Activated T-cell treated with anti-CD3 and anti-CD28 coated beads, Interleukin-2, amount 50 U/mL, for 48 hours (primary cell): ENCODE data around the gene PRDM12.
A peak's percentile ranks its signal among the peaks of the same experiment; 100 is the strongest.
"Not testable (repeated sequence)": the region's sequence is repeated elsewhere in the genome, so short reads cannot be mapped to it uniquely, and the experiment has no call there.

Experiments
- DNase-seq, 2 experiments: peaks; one replicate each; pipeline ENCODE4 v3.0.0-alpha.2; 2020

PRDM12 gene

DNA sequence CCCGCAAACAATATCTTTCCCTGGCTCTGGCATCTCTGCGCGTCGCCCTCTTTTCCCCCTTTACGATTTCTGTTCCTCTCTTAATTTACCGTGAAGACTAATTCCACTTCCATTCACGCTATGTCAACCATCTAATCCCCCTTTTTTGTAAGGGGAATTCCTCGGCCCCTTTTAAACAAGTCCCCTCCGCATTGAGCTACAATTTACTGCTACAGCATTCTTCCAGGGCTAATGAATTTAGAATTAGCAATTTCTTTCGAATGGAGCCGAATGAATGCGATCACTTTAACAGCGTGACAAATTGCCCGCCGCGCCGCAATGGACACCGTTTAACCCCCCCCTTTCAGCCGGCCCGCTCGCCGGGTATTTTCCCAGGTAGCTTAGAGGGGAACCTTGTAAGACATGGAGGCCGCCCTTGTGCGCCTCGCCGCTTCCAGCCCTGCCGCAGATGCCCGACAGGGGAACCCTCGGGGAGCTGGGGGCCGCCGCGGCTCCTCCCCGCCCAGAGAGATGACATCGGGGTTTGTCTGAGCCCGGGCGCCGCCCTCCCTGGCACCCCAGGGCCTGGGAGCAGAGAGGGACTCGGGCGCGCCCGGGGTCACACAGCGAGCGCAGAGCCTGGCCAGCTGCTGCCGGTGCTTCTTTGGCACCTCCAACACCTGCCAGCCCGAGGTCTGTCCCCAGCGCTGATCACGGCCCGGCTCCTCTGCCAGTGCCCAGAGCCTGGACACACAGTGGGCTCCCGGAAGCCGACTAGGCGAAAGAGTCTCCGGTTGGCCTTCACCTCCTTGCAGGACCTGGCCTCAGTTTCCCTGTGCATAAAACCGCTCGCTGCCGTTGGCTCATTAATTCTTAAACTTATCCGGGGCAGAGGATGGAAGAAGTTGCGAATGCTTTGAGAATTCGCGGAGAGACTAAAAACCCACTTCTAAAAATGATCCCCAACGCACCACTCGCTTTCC is 1.3 kb downstream of the PRDM12 start:
- DNase-seq, result peak; percentile 35 to 43

DNA sequence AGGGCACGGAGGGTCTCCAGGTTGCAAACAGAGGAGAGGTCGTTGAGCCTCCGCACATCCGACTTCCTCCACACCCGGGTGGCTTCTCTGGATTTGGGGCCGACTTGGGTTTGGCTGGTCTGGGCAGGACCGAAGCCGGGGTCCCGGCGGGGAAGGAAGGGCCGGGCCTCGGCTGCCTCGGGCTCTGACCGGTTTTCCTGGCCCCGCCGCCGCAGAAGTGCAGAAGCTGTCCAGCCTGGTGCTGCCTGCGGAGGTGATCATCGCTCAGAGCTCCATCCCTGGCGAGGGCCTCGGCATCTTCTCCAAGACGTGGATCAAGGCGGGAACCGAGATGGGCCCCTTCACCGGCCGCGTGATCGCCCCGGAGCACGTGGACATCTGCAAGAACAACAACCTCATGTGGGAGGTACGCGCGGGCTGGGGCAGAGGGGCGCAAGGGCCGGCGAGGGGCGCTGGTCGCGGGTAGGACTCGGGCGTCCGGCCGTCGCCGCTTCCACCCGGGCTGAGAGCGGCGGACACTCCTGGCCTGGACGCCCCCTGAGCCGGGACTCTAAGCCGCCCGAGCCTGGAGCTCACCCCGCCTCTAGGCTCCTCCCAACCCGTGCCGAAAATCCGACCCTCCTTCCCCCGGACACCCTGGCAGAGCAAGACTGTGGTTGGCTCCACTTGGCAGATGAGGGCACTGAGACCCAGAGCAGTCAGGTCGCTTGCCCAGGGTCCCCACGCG is 2.2 kb downstream of the PRDM12 start:
- DNase-seq, result no peak

DNA sequence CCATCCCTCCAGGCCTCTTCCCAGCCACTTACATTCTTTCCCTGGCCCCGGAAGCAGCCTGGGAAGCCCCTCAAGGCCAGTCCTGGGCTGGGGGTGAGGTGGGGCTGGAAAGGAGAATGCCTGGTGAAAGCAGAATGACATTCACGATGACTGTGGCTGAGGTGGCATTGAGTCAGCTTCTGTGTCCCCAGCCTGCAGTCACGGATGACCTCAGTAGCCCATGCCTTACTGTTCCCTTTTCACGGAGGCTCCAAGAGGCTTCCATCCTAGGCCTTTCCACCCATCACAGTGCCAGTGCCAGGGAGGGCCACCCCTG is 2.7 kb downstream of the PRDM12 start:
- DNase-seq, result no peak

DNA sequence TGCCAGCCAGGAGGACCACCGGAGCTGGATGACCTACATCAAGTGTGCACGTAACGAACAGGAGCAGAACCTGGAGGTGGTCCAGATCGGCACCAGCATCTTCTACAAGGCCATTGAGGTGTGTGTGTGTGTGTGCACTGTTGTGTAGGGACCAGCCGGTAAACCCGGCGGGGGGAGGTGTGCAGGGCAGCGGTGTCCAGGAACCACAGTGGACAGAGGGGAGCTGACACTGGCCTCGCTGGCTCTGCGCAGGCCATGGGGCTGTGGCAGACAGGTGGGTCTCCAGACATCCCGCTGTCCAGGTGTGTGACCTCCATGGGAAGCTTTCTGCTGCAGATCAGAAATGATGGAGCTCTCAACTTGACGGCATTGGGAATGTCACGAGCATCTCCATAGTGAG is 3.8 kb downstream of the PRDM12 start:
- DNase-seq, result no peak

DNA sequence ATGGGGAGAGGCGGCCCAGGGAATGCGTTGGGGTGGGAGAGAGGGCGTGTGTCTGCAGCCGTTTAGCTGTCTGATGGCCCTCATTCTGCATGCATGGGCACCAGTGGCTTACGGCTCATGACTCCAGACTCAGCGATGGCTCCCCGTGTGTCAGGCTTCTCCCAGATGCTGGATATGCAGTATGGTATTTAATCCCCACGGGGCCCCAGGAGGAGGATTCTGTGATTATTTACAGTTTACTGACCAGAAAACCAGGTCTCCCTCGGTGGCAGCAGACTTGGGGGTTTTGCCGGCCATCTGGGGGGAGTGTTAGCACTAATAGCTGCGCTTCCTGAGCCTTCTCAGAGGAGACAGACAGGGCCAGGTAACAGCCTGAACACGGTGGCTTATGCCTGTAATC is 4.3 kb downstream of the PRDM12 start:
- no peak for DNase-seq

DNA sequence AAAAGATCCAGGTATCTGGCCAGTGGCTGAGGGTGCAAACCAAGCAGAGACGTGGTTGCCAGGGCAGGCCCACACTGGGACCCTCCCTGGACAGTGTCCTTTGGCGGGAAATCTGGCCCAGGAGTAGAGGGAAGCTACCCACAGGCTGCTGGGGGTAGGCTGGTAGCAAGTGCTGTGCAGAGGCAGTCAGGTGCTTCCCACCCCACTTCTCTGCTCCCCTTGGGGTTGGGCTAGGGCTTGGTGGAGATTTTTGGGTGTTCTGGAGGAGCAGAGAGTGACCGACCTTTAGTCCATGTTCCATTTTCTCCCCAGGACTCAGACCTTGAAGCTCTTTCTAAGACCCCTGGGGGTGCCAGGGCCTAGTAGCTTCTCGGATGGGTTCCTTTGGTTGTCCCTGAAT is 5.6 kb downstream of the PRDM12 start:
- DNase-seq, result no peak

DNA sequence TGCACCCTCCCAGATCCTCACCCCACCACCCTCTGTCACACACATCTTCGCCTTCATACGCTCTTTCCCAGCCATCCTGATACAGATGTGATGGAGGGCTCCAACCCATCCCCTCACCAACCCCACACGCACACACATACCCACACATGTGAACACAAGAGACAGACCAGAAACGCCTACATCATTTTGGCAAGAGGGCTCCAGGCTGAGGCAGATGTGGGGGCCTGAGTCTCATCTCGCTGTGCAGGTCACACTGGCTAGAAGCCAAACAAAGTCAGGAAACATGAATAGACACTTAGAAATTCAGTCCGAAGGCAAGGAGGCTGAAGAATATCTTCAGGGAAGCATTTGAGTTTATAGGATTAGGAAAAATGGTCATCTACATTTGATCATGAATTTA is 6.2 kb downstream of the PRDM12 start:
- DNase-seq, result no peak

DNA sequence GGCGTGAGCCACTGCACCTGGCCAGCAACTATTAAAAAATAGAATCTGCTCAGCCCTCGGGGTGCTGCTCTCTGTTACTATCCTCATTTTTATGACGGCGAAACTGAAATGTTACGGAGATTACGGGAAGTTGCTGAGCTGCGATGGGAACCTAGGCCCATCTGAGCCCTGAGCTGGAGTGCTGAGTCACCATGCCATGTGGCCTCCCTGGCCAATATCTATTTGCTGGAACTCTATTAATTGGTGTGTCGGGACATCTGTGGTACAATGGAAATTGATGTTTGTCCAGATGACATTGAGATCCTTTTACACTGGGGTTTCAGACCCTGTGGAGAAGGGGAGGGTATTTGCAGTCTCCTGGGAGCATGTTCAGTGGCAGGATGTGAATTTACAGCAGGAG is 8.1 kb downstream of the PRDM12 start:
- no peak for DNase-seq

DNA sequence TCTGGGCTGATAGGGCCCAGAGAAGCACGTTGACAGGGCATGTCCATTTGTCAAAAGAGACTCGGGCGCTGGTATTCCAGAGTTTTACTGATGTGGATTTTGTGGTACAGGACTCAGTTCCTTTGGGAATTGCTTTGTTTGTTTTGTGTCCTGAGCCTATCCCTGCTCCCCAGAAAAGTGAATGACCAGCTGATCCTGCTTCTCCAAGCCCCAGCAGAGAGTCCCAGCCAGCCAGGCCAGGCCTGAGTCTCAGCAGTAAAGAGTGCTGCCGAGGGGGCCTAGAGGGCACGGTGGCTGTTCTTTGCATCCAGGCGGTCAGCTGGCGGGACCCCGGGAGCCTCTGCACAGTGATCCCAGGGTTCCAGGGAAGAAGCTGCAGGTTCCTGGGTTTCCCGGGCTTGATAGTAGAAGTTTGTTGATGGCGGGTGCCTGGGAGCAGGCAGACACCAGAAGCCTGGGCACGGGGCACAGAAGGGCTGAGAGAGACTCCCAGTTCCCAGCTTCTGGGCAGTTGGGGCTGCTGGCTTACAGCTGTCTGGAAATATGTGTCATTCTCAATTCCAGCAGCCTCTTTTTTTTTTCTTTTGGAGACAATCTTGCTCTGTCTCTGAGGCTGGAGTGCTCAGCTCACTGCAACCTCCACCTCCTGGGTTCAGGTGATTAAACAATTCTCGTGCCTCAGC is 8.7 kb downstream of the PRDM12 start:
- DNase-seq, result no peak

DNA sequence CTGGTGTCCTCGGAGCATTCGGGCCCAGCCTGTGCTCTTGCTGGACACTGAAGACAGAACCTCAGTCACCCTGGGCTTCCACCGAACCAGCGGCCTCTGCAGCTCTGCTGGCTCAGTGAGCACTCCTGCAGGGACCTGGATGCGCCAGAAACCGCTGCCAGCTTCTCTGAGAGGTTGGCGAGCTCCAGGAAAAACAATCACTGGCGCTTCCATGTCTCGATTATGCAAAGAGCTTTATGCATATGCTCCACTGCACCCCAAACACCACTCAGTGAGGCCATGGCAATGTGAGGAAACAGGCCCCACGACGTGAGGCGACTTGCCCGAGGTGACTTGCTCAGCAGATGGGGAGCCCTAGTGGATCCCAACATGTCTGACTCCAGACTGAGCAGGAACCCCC is 11.0 kb downstream of the PRDM12 start:
- DNase-seq, result no peak

DNA sequence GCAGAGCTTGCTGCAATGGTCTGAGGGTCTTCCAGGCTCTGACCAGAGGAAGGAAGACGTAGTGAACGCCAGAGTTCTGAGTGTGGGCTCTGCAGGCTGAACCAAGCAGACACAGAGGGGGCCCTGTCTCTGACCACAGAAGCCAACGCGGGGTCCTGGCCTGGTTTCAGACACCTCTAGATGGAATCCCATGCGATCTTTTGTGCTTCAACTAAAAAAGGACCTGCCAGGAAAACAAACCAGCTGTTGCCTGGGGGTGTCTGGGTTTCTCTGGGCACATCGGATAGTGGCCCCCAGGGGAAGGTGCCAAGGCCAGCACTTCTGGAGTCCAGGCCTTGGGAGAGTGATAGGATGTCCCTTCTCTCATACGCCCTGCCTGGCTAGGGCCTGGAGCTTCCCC is 12.9 kb downstream of the PRDM12 start:
- DNase-seq, result no peak

DNA sequence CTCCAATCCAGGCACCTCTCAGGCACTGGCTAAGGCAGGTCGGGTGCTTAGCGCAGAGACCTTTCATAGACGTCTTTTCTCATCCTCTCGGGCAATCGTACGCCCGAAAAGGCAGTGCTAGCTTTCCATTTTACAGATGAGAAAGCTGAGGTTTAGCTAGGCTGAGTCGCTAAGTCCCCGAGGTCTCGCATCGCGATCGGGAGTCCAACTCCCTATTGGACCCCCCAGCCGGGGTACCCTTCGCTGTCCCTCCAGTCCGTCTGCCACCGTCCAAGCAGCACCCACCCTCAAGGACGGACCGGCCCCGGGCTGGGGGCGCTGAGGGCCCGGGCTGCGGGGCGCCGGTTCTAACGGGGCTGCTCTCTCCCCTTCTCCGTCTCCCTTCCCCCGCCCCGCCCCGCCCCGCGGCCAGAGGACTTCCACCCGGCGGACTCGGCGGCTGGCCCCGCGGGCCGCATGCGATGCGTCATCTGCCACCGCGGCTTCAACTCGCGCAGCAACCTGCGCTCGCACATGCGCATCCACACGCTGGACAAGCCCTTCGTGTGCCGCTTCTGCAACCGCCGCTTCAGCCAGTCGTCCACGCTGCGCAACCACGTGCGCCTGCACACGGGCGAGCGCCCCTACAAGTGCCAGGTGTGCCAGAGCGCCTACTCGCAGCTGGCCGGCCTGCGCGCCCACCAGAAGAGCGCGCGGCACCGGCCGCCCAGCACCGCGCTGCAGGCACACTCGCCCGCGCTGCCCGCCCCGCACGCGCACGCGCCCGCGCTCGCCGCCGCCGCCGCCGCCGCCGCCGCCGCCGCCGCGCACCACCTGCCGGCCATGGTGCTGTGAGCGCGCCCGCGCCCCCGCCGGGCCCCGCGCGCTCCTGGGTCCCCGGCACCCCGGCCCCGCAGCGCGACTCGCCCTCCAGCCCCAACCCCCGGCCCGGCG is 16.7 kb downstream of the PRDM12 start:
- DNase-seq, result peak; percentile 74 to 83

DNA sequence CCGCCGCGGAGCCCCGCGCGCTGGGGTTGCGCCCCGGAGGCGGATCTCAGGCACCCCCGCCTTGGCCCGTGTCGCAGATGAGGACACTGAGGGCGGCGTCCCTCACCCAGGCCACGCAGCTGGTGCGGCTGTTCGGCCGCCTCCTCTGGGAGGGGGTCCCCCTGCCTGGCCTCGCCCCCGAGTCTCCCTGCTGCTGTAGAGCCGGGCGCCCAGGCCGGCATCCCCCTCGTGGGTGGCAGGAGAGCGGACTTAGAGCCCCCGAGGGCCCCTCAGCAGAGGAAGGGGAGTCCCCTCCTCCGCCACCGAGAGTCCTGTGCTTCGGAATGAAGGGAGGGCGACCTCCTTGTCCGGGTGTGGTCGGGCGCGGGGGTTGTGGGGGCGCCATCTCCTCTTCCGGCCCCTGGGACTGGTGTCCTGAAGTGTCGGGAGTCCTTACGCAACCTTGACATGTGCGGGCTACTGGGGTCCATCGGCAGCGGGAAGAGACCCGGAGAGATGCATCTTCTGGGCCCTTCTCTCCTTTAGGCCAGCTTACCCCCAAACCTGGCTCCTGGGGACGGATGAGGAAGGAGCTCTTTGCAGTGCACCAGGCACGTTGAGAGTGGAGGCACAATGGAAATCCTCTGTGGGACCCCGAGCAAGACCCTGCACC is 17.5 kb downstream of the PRDM12 start:
- DNase-seq, result peak; percentile 60 to 65

DNA sequence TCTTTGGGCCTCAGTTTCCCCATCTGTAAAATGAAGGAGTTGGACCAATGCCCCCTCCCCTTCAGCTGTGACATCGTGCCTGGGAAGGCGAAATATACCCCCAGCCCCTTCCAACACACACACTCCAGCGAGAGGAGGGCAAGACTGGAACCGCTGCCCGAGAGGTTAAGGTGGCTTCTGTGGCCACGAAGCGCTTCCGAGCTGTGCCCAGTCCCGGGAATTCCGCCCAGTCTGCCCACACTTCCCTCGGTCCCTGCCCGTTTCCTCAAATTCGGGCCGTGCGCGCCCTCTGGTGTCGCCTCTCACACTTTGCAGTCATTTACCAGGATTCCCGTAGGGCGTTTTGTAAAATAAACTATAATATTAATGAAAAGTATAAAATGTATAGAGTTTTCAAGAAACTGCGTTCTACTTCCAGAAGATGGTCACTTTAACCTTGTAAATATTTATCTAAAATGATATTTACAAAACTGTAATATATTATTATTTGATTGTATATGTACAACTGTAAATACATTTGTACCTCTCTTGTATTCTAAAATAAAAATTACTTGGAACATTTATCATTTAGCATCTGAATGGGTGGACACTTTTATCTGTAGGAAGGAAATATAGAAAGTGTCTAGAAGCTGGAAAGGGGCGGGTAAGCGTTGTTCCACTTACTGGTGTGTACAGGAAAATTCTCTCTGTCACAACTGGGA is 18.2 kb downstream of the PRDM12 start:
- DNase-seq, result peak; percentile 66 to 74

DNA sequence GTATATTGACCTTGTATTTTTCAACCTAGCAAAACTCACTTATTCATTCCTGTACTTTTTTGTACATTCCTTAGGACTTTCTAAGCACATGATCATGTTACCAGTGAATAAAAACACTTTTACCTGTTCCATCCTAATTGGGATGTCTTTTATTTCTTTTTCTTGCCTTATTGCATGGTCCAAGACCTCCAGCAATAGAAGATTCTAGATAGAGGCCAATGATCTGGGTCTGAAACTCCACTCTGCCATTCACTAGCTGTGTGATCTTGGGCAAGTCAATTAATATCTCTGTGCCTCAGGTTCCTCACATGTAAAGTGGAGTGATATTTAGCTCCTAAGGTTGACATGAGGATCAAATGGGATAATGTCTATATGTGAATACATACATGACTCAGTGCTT is 20.7 kb downstream of the PRDM12 start:
- no peak for DNase-seq

DNA sequence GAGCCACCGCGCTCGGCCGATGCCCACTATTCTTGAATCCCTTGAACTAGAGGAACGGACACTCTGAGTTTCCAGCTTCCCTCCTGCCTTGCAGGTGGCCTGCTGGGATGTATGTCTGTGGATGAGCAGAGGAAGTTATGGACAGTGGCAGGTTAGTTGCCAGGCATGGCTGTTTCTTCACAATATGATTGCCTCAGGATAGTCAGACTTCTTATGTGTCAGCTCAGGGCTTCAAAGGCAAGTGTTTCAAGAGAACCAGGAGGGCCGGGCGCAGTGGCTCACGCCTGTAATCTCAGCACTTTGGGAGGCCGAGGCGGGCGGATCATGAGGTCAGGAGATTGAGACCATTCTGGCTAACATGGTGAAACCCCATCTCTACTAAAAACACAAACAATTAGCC is 21.6 kb downstream of the PRDM12 start:
- DNase-seq, result not testable (repeated sequence)

DNA sequence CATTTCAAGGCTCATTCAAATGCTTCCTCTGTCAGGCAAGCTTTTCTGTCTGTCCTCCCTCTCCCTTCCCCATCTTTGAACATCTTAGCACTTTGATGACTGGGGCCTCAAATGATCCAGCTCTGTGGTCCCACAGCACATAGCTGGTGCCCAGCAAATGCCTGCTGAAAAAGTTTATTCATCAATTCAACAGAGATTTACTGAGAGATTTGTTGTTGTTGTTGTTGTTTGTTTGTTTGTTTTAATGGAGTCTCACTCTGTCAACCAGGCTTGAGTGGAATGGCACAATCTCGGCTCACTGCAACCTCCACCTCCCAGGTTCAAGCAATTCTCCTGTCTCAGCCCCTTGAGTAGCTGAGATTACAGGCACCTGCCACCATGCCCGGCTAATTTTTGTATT is 23.2 kb downstream of the PRDM12 start:
- DNase-seq, result no peak

DNA sequence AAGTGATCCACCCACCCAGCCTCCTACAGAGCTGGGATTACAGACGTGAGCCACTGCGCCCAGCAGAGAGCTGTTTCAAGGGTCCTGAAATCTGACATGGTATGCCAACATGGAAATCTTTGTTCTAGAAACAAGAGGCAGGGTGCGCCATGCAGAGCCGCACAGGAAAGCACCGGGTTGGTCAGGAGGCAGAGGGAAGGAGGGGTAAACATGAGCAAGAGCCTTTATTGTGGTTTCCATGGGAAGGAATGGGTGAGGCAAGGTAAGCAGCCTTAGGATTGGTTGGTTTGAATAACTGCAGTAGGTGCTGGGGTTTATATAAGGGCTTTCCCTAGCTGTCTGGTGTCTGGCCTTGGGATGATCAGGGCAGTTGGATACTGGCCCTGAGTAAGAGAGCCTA is 23.7 kb downstream of the PRDM12 start:
- DNase-seq, result no peak

DNA sequence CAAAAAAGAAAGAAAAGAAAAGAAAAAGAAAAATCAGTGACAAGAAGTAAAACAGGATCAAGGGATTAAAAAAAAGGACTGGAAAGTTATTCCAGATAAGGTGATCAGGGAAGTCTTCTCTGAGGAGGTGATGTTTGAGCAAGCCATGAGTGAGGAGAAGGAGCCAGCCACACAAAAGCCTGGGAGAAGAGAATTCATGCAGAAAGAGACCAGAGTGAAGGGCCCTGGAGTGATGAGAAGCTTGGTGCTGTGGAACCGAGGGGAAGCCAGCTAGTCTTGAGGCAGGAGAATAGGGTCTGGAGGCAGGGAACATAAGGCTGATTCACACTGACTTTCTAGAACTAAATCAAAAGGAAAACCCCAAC is 25.2 kb downstream of the PRDM12 start:
- DNase-seq, result no peak

DNA sequence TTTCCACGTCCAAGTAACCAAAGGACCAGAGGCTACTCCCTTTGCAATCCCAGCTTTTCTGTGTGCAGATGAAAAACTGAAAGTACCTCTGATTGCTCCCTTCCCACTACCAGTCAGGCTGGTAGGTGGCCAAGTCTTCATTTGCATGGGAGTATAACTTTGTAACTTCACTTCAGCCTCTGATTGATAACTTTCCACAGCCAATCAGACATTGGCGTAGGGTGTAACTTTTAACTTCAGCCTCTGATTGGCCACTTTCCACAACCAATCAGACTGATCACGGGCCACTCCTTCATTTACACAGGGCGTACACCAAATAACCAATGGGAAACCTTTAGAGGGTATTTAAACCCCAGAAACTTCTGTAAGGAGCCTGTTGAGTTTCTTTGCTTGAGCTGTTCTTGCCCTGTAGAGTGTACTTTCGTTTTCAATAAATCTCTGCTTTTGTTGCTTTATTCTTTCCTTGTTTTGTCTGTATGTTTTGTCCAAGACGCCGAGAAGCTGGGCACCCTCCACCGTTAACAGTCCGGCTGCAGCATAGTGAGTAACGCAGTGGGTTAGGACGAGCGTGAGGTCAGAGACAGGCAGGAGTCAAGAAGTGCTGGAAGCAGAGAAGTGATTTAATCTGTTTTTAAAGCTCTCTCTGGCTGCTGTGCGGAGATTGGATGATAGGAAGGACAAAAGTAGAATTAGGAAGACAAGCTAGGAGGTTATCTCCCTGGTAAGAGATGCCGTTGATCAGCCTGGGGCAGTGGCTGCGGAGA is 25.7 kb downstream of the PRDM12 start:
- no peak for DNase-seq

DNA sequence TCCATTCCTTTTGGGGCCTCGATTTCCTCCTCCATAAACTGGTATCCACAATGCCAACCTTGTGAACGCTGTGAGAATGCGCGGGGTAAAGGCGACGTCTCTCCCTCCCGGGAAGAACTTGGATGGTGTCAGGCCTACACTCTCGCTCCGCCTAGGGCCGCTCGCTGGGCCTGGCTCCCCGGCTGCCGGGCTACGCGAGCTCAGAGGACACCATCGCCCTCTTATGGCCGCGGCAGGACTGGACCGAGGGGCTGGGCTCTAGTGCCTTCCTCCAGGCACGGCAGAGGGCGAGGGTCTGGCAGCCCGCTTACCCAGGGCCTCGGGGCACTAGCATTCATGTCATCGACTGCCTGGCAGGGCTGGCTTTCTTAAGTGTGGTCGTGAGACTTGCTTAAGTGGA is 27.9 kb downstream of the PRDM12 start:
- DNase-seq, result peak; percentile 41 to 51
